Lower leg skin (tissue), 4 donors: Measurements from ENCODE around the gene TRPC4AP. TPM values are rescaled to one million over a fixed set of nuclear protein-coding genes. Genes with fewer than 3 reads are reported as not detected.

Source experiments
- DNase-seq, 2 donors: peaks; one replicate each; pipeline ENCODE4 v3.0.0-alpha.2; 2019; ENCODE audit warnings: low spot score in 2 of 2
- H3K4me3 ChIP-seq: fragments of 200-600 bp; sonication (generic); 2 replicates; pipeline ENCODE4 v1.5.1; 2017; ENCODE audit warnings: mild to moderate bottlenecking, low read depth; ENCODE audit not compliant: poor library complexity, severe bottlenecking
- POLR2A ChIP-seq, 2 donors: fragments of 450-650 bp; IDR thresholded peaks; one replicate each; pipeline ENCODE4 v1.6.1; 2016 to 2017; ENCODE audit warnings: antibody characterized with exemption in 2 of 2, mild to moderate bottlenecking in 1 of 2, moderate library complexity in 1 of 2
- WGBS, 2 donors: methylation state at CpG; one replicate each; pipeline ENCODE4 v1.1.5; 2018; 5-methylcytosine and 5-hydroxymethylcytosine counted together
- intact Hi-C: fragments of 100-400 bp; cut with DNase I; formaldehyde crosslinking; loops from one replicate; pipeline ENCODE4 v1.15.0; 2023; ENCODE audit warnings: low total_unique reads
- total RNA-seq, 4 donors: library from RNA; depleted of rRNA; stranded (reverse); fragments of >200 nt; gene quantifications; one replicate each; pipeline ENCODE4 v1.1.0, GENCODE V29; 2016
- TF ChIP-seq, protein P1 (sequence below), 3 donors: fragments of 450-650 bp; IDR thresholded peaks; one replicate each; pipeline ENCODE4 v1.5.1; 2016; ENCODE audit warnings: antibody characterized with exemption in 3 of 3, mild to moderate bottlenecking in 3 of 3, moderate library complexity in 2 of 3

The TRPC4AP gene
- total RNA-seq, 4 donors from 2014 or later: 40.3 to 64.5 (median 50.0) TPM

DNA sequence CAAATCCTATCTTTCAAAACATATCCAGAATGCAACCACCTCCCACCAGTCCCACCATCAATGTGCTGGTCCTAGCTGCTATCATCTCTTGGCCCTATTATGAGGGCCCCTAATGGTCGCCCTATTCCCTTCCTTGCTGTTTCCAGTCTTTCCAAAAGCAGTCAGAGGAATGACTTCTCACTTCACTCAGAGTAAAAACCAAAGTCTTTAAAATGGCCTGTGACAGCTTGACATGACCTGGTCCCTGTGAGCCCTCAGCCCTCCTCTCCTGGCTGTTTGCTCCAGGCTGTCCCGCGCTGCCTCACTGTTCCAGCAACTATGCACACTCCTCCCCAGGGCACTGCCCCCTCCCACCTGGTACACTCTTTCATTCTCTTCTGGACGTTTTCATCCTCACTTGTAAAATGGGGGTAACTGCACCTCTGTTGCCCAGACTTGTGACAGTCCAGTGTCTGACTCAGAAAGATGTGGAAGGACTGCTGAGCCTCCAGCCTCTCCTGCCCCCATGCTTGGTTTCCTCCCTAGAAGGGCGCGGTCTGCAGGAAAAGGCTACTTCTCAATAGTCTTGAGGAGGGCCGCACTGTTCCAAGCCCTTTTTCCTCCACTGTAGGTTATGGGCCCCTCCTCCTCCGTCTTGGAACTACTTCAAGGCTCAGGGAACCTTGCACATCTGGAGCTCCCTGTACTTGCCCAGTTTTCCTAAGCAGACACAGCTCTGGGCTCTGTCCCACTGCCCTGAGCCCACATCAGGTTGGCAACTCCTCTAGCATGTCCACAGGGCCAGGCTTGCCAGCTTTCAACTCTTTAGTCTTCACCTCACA lies 72.3 kb downstream of the TRPC4AP start:
- TF ChIP-seq POLR2A (IDR thresholded peaks at IDR 0.05): no peak
- TF ChIP-seq, protein P1, sequence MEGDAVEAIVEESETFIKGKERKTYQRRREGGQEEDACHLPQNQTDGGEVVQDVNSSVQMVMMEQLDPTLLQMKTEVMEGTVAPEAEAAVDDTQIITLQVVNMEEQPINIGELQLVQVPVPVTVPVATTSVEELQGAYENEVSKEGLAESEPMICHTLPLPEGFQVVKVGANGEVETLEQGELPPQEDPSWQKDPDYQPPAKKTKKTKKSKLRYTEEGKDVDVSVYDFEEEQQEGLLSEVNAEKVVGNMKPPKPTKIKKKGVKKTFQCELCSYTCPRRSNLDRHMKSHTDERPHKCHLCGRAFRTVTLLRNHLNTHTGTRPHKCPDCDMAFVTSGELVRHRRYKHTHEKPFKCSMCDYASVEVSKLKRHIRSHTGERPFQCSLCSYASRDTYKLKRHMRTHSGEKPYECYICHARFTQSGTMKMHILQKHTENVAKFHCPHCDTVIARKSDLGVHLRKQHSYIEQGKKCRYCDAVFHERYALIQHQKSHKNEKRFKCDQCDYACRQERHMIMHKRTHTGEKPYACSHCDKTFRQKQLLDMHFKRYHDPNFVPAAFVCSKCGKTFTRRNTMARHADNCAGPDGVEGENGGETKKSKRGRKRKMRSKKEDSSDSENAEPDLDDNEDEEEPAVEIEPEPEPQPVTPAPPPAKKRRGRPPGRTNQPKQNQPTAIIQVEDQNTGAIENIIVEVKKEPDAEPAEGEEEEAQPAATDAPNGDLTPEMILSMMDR (IDR thresholded peaks at IDR 0.05): no peak
- H3K4me3 ChIP-seq: no peak overlapping the region
- intact Hi-C loops: no loop called here
- peak in 1 of 2 donors; percentile 54 for DNase-seq
- 82 to 87% methylated on average over 8 of the region's 8 CpGs for WGBS, 2 donors

- no peak for TF ChIP-seq POLR2A (IDR thresholded peaks at IDR 0.05)
- TF ChIP-seq, protein P1 (IDR thresholded peaks at IDR 0.05): no peak
- 81 to 82% methylated on average over 11 of the region's 11 CpGs for WGBS, 2 donors
- intact Hi-C loops: no loop called here
Observed at GRCh38 chr20:35018590-35019371, 73.8 kb downstream of the TRPC4AP start.

GRCh38 chr20:35017099-35017835 lies 75.3 kb downstream of the TRPC4AP start:
- H3K4me3 ChIP-seq: no peak overlapping the region
- WGBS, 2 donors: 89 to 90% methylated on average over 8 of the region's 8 CpGs
- intact Hi-C loops: no loop called here
- TF ChIP-seq POLR2A (IDR thresholded peaks at IDR 0.05): no peak
- TF ChIP-seq, protein P1 (IDR thresholded peaks at IDR 0.05): no peak
- no peak for DNase-seq

More at GRCh38 chr20:35018590-35019371, 73.8 kb downstream of the TRPC4AP start:
- DNase-seq: peak in 1 of 2 donors; percentile 71
- no peak overlapping the region for H3K4me3 ChIP-seq

DNA sequence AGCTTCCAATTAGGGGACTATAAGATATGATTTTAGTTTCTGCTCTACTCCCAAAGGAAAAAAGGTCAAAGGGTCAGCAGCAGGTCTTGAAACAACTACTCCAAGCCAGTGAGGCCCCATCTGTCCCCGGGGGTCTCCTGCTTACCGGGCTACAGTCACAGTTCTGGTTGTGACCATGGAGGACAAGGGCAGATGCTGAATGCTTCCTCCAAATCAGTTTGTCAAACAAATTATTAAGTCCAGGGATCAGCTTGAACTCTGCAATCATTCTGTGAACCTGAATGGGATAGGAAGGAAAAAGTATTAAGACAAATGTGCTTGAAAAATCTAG lies 76.8 kb downstream of the TRPC4AP start:
- 91 to 93% methylated on average over 2 of the region's 2 CpGs for WGBS, 2 donors
- DNase-seq: no peak
- no peak overlapping the region for H3K4me3 ChIP-seq
- intact Hi-C loops: no loop called here
- TF ChIP-seq, protein P1 (IDR thresholded peaks at IDR 0.05): no peak
- no peak for TF ChIP-seq POLR2A (IDR thresholded peaks at IDR 0.05)

- H3K4me3 ChIP-seq: no peak overlapping the region
- intact Hi-C loops: no loop called here
- 86 to 87% methylated on average over 5 of the region's 5 CpGs for WGBS, 2 donors
- TF ChIP-seq POLR2A (IDR thresholded peaks at IDR 0.05): no peak
- TF ChIP-seq, protein P1 (IDR thresholded peaks at IDR 0.05): no peak
- no peak for DNase-seq
Observed at GRCh38 chr20:35014537-35014936, 78.1 kb downstream of the TRPC4AP start.
